Gastrocnemius medialis (tissue), 4 donors: ENCODE data around the gene C1QC. TPM values are rescaled to one million over a fixed set of nuclear protein-coding genes. Genes with fewer than 3 reads are reported as not detected.

Source experiments
- ATAC-seq, 2 donors: fragments of 150-250 bp; one replicate each; pipeline ENCODE4 v1.9.1; 2016
- DNase-seq, 2 donors: peaks; one replicate each; pipeline ENCODE4 v3.0.0-alpha.2; 2019
- H3K27ac ChIP-seq, 4 donors: fragments of 200-600 bp; sonication (generic); 1 replicate in 1 of 4; 2 replicates in 3 of 4; pipeline ENCODE4 v1.5.1; 2016 to 2018; ENCODE audit warnings: mild to moderate bottlenecking in 2 of 4, moderate library complexity in 1 of 4
- H3K27me3 ChIP-seq, 3 donors: fragments of 200-600 bp; sonication (generic) in 2 of 3; 1 replicate in 1 of 3; 2 replicates in 2 of 3; pipeline versions ENCODE4 v1.5.1 to v1.6.0; 2016 to 2019; ENCODE audit warnings: mild to moderate bottlenecking in 1 of 3, moderate library complexity in 1 of 3
- H3K36me3 ChIP-seq, 2 donors: fragments of 200-600 bp; sonication (generic) in 1 of 2; one replicate each; pipeline ENCODE4 v1.5.1; 2017 to 2018
- H3K4me1 ChIP-seq, 2 donors: fragments of 200-600 bp; sonication (generic) in 1 of 2; one replicate each; pipeline ENCODE4 v1.5.1; 2016 to 2017; ENCODE audit warnings: mild to moderate bottlenecking in 2 of 2
- H3K4me3 ChIP-seq, 4 donors: fragments of 200-600 bp; sonication (generic) in 3 of 4; 1 replicate in 1 of 4; 2 replicates in 3 of 4; pipeline ENCODE4 v1.5.1; 2016 to 2019; ENCODE audit warnings: mild to moderate bottlenecking in 2 of 4
- H3K9me3 ChIP-seq, 3 donors: fragments of 200-600 bp; sonication (generic) in 2 of 3; 1 replicate in 1 of 3; 2 replicates in 2 of 3; pipeline ENCODE4 v1.5.1; 2016 to 2019
- CTCF ChIP-seq, 5 experiments: fragments of 450-650 bp in 3 of 5; fragments of 200-600 bp in 2 of 5; sonication (generic) in 2 of 5; IDR thresholded peaks in 4 of 5; conservative IDR thresholded peaks in 1 of 5; 1 replicate in 4 of 5; 2 replicates in 1 of 5; pipeline ENCODE4 v1.5.1; 2016 to 2019; ENCODE audit warnings: antibody characterized with exemption in 5 of 5, mild to moderate bottlenecking in 3 of 5, moderate library complexity in 3 of 5
- POLR2A ChIP-seq, 2 donors: fragments of 450-650 bp; IDR thresholded peaks; one replicate each; pipeline ENCODE4 v1.6.1; 2017; ENCODE audit warnings: antibody characterized with exemption in 2 of 2, mild to moderate bottlenecking in 2 of 2, moderate library complexity in 2 of 2
- in situ Hi-C, 4 donors: fragments of 200-750 bp; cut with MboI; loops; one replicate each; pipeline versions ENCODE4 v1.15.0 to v1.8.0; 2017; ENCODE audit warnings: low sequenced_read_pairs in 4 of 4
- intact Hi-C: fragments of 100-400 bp; cut with DNase I; formaldehyde crosslinking; loops from one replicate; pipeline ENCODE4 v1.15.1; 2023; ENCODE audit warnings: low total_unique reads
- total RNA-seq, 4 donors: library from RNA; depleted of rRNA; stranded (reverse); fragments of >200 nt; gene quantifications; one replicate each; pipeline versions ENCODE4 v1.1.0 to v1.2.3, GENCODE V29; 2016

The C1QC gene
- 10 to 100 TPM; 12.9 to 66.3 (median 33.5) TPM for total RNA-seq

- ATAC-seq (no peak), DNase-seq (peak; percentile 24 to 44)
- no peaks in the 10 kb centered on the region for H3K36me3 ChIP-seq
- intact Hi-C loops, result no loop called here
- H3K27me3 ChIP-seq, result no peaks in the 10 kb centered on the region
- in situ Hi-C loops, result loop anchor here (5.0 to 25.0 kb wide), 4 partner anchors 221 to 531 kb away; no protein-coding TSS in a partner anchor
- TF ChIP-seq POLR2A (IDR thresholded peaks at IDR 0.05), result no peak
- no peak for TF ChIP-seq CTCF (IDR thresholded peaks at IDR 0.05 in 4 of 5, conservative IDR thresholded peaks at IDR 0.05 in 1 of 5)
- no peaks in the 10 kb centered on the region for H3K4me1 ChIP-seq
- no peak within 1 kb of the TSS for H3K27ac ChIP-seq
- no peaks in the 10 kb centered on the region for H3K9me3 ChIP-seq
- peak within 1 kb of the TSS in 1 of 4 donors; percentile 32 for H3K4me3 ChIP-seq
Measured at GRCh38 chr1:22643381-22643780, at the start of gene C1QC. C1QC (plus strand) TSS chr1:22643633; CDS start chr1:22644024, 391 bp downstream.

GRCh38 chr1:22594396-22594795, 49.0 kb upstream of the C1QC start:
- Histone ChIP-seq H3K4me3 (no peak overlapping the region), H3K4me1 (no peaks in the 10 kb centered on the region), H3K36me3 (no peaks in the 10 kb centered on the region), H3K9me3 (no peaks in the 10 kb centered on the region), H3K27ac (no peak overlapping the region), H3K27me3 (peaks cover 14 to 23% (median 15%) of the 10 kb centered on the region in 3 donors)
- no peak for ATAC-seq
- TF ChIP-seq POLR2A (IDR thresholded peaks at IDR 0.05), result no peak
- TF ChIP-seq CTCF (IDR thresholded peaks at IDR 0.05 in 4 of 5, conservative IDR thresholded peaks at IDR 0.05 in 1 of 5), result no peak
- intact Hi-C loops, result no loop called here
- DNase-seq, result no peak
- in situ Hi-C loops, result no loop called here

GRCh38 chr1:22595108-22595507, 48.3 kb upstream of the C1QC start:
- Histone ChIP-seq H3K4me1 (no peaks in the 10 kb centered on the region), H3K9me3 (no peaks in the 10 kb centered on the region), H3K36me3 (no peaks in the 10 kb centered on the region), H3K27me3 (peaks cover 15 to 23% (median 15%) of the 10 kb centered on the region in 3 donors), H3K27ac (no peak overlapping the region), H3K4me3 (no peak overlapping the region)
- no peak for TF ChIP-seq CTCF (IDR thresholded peaks at IDR 0.05 in 4 of 5, conservative IDR thresholded peaks at IDR 0.05 in 1 of 5)
- TF ChIP-seq POLR2A (IDR thresholded peaks at IDR 0.05), result no peak
- intact Hi-C loops (no loop called here), in situ Hi-C loops (no loop called here)
- DNase-seq (no peak), ATAC-seq (no peak)

GRCh38 chr1:22597301-22597965, 46.0 kb upstream of the C1QC start:
- Histone ChIP-seq H3K4me3 (no peak overlapping the region), H3K27me3 (peaks cover 19 to 37% (median 20%) of the 10 kb centered on the region in 3 donors), H3K9me3 (no peaks in the 10 kb centered on the region), H3K4me1 (no peaks in the 10 kb centered on the region), H3K36me3 (no peaks in the 10 kb centered on the region), H3K27ac (no peak overlapping the region)
- TF ChIP-seq CTCF (IDR thresholded peaks at IDR 0.05 in 4 of 5, conservative IDR thresholded peaks at IDR 0.05 in 1 of 5), result no peak
- TF ChIP-seq POLR2A (IDR thresholded peaks at IDR 0.05), result no peak
- DNase-seq, result no peak
- intact Hi-C loops (no loop called here), in situ Hi-C loops (no loop called here)
- no peak for ATAC-seq
